B cell (primary cell): ENCODE data around the gene TTC28. TPM values are rescaled to one million over a fixed set of nuclear protein-coding genes. Genes with fewer than 3 reads are reported as not detected.

Experiments
- ATAC-seq: fragments of 200-7000 bp; cut with Tn5 transposase; one replicate; pipeline ENCODE4 v1.10.0; 2021; ENCODE audit warnings: low read depth, mild to moderate bottlenecking, moderate number of reproducible peaks, moderate library complexity
- CTCF ChIA-PET: fragments of 350-600 bp; sonication (Branson Sonifier 250); formaldehyde crosslinking; loops from one replicate; lab custom pipeline; 2021; ENCODE audit warnings: antibody characterized with exemption, inconsistent platforms; lab: Charles Lee
- POLR2A ChIA-PET: fragments of 350-600 bp; sonication (Branson Sonifier 250); formaldehyde crosslinking; loops from one replicate; lab custom pipeline; 2021; ENCODE audit warnings: antibody characterized with exemption; lab: Charles Lee
- DNase-seq: peaks from one replicate; pipeline ENCODE4 v3.0.0; 2013
- H2AFZ ChIP-seq: 2 replicates; pipeline ENCODE4 v1.6.1; 2012; ENCODE audit warnings: mild to moderate bottlenecking, low read depth, low read length; ENCODE audit not compliant: insufficient read depth, poor library complexity, severe bottlenecking
- H3K27ac ChIP-seq, 2 donors: 1 replicate in 1 of 2; 2 replicates in 1 of 2; pipeline ENCODE4 v1.5.1; 2012 to 2013; ENCODE audit warnings: low read length in 2 of 2, mild to moderate bottlenecking in 2 of 2, moderate library complexity in 1 of 2
- H3K27me3 ChIP-seq, 4 experiments: fragments of 200-600 bp in 1 of 4; sonication (generic) in 1 of 4; replicated peaks in 1 of 4; 1 replicate in 2 of 4; 2 replicates in 2 of 4; pipeline versions ENCODE4 v1.6.1 to v1.7.0; 2013 to 2016; ENCODE audit warnings: low read length in 3 of 4, mild to moderate bottlenecking in 2 of 4, mixed read lengths in 1 of 4, moderate library complexity in 1 of 4; ENCODE audit not compliant: insufficient read depth in 4 of 4, control insufficient read depth in 3 of 4; ENCODE audit errors: control extremely low read depth in 1 of 4
- H3K36me3 ChIP-seq, 2 experiments: replicated peaks in 1 of 2; 1 replicate in 1 of 2; 2 replicates in 1 of 2; pipeline versions ENCODE4 v1.6.1 to v1.7.1; 2013; ENCODE audit warnings: low read length in 1 of 2; ENCODE audit not compliant: insufficient read depth in 2 of 2, control insufficient read depth in 1 of 2; ENCODE audit errors: control extremely low read depth in 1 of 2, extremely low read depth in 1 of 2
- H3K4me1 ChIP-seq, 2 donors: fragments of 200-600 bp in 1 of 2; sonication (generic) in 1 of 2; 1 replicate in 1 of 2; 2 replicates in 1 of 2; pipeline versions ENCODE4 v1.5.1 to v1.6.1; 2013 to 2017; ENCODE audit warnings: low read length in 2 of 2; ENCODE audit not compliant: control insufficient read depth in 2 of 2, insufficient read depth in 2 of 2
- H3K4me2 ChIP-seq: replicated peaks from 2 replicates; pipeline ENCODE3; 2012; ENCODE audit warnings: mild to moderate bottlenecking, low read depth, low read length; ENCODE audit not compliant: poor library complexity, severe bottlenecking
- H3K4me3 ChIP-seq, 5 experiments: fragments of 200-600 bp in 1 of 5; sonication (generic) in 1 of 5; 1 replicate in 3 of 5; 2 replicates in 2 of 5; pipeline versions ENCODE4 v1.5.1 to v1.7.0; 2011 to 2016; ENCODE audit warnings: low read length in 4 of 5, mild to moderate bottlenecking in 4 of 5, low read depth in 2 of 5, control low read depth in 1 of 5, moderate library complexity in 1 of 5; ENCODE audit not compliant: insufficient read depth in 1 of 5; ENCODE audit errors: control extremely low read depth in 1 of 5, extremely low read depth in 1 of 5
- H3K79me2 ChIP-seq: fragments of 200-600 bp; sonication (generic); one replicate; pipeline ENCODE4 v1.6.0; 2016; ENCODE audit warnings: low read length; ENCODE audit not compliant: control insufficient read depth, insufficient read depth
- H3K9ac ChIP-seq: fragments of 200-600 bp; sonication (generic); 2 replicates; pipeline ENCODE4 v1.6.1; 2017; ENCODE audit warnings: mild to moderate bottlenecking, low read length, moderate library complexity
- H3K9me3 ChIP-seq, 3 donors: one replicate each; pipeline versions ENCODE4 v1.6.1 to v1.7.1; 2013; ENCODE audit warnings: low read length in 2 of 3; ENCODE audit not compliant: control insufficient read depth in 2 of 3, insufficient read depth in 1 of 3; ENCODE audit errors: control extremely low read depth in 1 of 3
- H4K20me1 ChIP-seq: 2 replicates; pipeline ENCODE4 v1.6.0; 2012; ENCODE audit warnings: mild to moderate bottlenecking, low read length; ENCODE audit not compliant: insufficient read depth, control insufficient read depth, poor library complexity, severe bottlenecking
- H3K27ac Mint-ChIP-seq: one replicate; pipeline ENCODE4 v1.8.0; 2021; ENCODE audit warnings: mixed read lengths
- H3K27me3 Mint-ChIP-seq: one replicate; pipeline ENCODE4 v1.8.0; 2021; ENCODE audit warnings: mixed read lengths
- H3K4me1 Mint-ChIP-seq: one replicate; pipeline ENCODE4 v1.8.0; 2021; ENCODE audit warnings: mixed read lengths
- H3K4me3 Mint-ChIP-seq: one replicate; pipeline ENCODE4 v1.8.0; 2021; ENCODE audit warnings: mixed read lengths
- H3K9me3 Mint-ChIP-seq: one replicate; pipeline ENCODE4 v1.8.0; 2022; ENCODE audit warnings: mixed read lengths; ENCODE audit not compliant: insufficient read depth
- CTCF ChIP-seq: fragments of 200-600 bp; IDR thresholded peaks from one replicate; pipeline ENCODE4 v1.8.0; 2022; ENCODE audit warnings: antibody characterized with exemption, mild to moderate bottlenecking
- EZH2 ChIP-seq: IDR thresholded peaks from 2 replicates; pipeline ENCODE4 v1.6.1; 2012; ENCODE audit warnings: borderline replicate concordance, low read depth, mild to moderate bottlenecking, moderate library complexity, low read length; ENCODE audit not compliant: insufficient read depth, poor library complexity, severe bottlenecking
- WGBS: methylation state at CpG from one replicate; pipeline ENCODE4 v1.1.5; 2013; ENCODE audit warnings: missing lambda C conversion rate; ENCODE audit not compliant: insufficient coverage; 5-methylcytosine and 5-hydroxymethylcytosine counted together
- intact Hi-C: fragments of 100-400 bp; cut with micrococcal nuclease; formaldehyde crosslinking; loops from one replicate; pipeline ENCODE4 v1.10.0; 2022
- polyA plus RNA-seq: library from polyadenylated mRNA; depleted of rRNA; stranded (reverse); fragments of >200 nt; gene quantifications from 2 replicates; pipeline ENCODE4 v1.2.3, GENCODE V29; 2012
- total RNA-seq, 2 donors: library from RNA; stranded (reverse); fragments of 120-200 nt in 1 of 2; gene quantifications; 1 replicate in 1 of 2; 2 replicates in 1 of 2; pipeline versions ENCODE4 v1.2.3 to v1.2.4, GENCODE V29; 2013 to 2022

TTC28 gene
- total and polyA plus RNA-seq, 2 donors (not counting 1 experiment from before 2014, with no cell fraction given): 4.5 to 7.3 TPM

- no peak overlapping the region for H3K4me3 Mint-ChIP-seq
- Histone ChIP-seq H3K9me3 (no peaks in the 10 kb centered on the region), H3K4me2 (no peak overlapping the region), H3K79me2 (no peaks in the 10 kb centered on the region), H3K4me3 (no peak overlapping the region), H2AFZ (no peak overlapping the region), H3K27me3 (no peaks in the 10 kb centered on the region), H3K4me1 (no peaks in the 10 kb centered on the region), H3K36me3 (no peaks in the 10 kb centered on the region), H4K20me1 (no peaks in the 10 kb centered on the region), H3K27ac (no peak overlapping the region), H3K9ac (no peak overlapping the region)
- no peak for DNase-seq
- H3K27me3 Mint-ChIP-seq: peaks cover 10% of the 10 kb centered on the region
- intact Hi-C loops: no loop called here
- H3K4me1 Mint-ChIP-seq: no peaks in the 10 kb centered on the region
- TF ChIP-seq EZH2 (no peak), CTCF (no peak)
- no peak for ATAC-seq
- no peaks in the 10 kb centered on the region for H3K9me3 Mint-ChIP-seq
- WGBS: no CpG with 5 or more reads among the region's 4 CpGs
- no peak overlapping the region for H3K27ac Mint-ChIP-seq
- ChIA-PET POLR2A (interaction anchor here (0.6 kb wide), 1 partner anchor 475 kb away, joined by 3 read pairs; no protein-coding TSS in a partner anchor), CTCF (no interaction called here)
Observed at GRCh38 chr22:28411125-28411524, 268.5 kb downstream of the TTC28 start.

- 74% methylated on average over 3 of the region's 3 CpGs for WGBS
- no peak overlapping the region for H3K4me3 ChIP-seq
- H3K9me3 ChIP-seq: no peaks in the 10 kb centered on the region
- no peaks in the 10 kb centered on the region for H3K27me3 ChIP-seq
- H3K4me2 ChIP-seq: no peak overlapping the region
- H3K27ac Mint-ChIP-seq: no peak overlapping the region
- ATAC-seq (no peak), DNase-seq (no peak)
- H3K4me3 Mint-ChIP-seq: no peak overlapping the region
- ChIA-PET CTCF (no interaction called here), POLR2A (no interaction called here)
- no peaks in the 10 kb centered on the region for H3K4me1 ChIP-seq
- intact Hi-C loops: no loop called here
- peaks cover 10% of the 10 kb centered on the region for H3K27me3 Mint-ChIP-seq
- H3K9me3 Mint-ChIP-seq: no peaks in the 10 kb centered on the region
- H4K20me1 ChIP-seq: no peaks in the 10 kb centered on the region
- H3K9ac ChIP-seq: no peak overlapping the region
- no peaks in the 10 kb centered on the region for H3K36me3 ChIP-seq
- H2AFZ ChIP-seq: no peak overlapping the region
- no peaks in the 10 kb centered on the region for H3K79me2 ChIP-seq
- no peaks in the 10 kb centered on the region for H3K4me1 Mint-ChIP-seq
- no peak overlapping the region for H3K27ac ChIP-seq
- no peak for TF ChIP-seq EZH2
- no peak for TF ChIP-seq CTCF
Observed at GRCh38 chr22:28410050-28410816, 269.4 kb downstream of the TTC28 start.
